Activated CD4-positive, alpha-beta T cell treated with anti-CD3 and anti-CD28 coated beads, Interleukin-2, amount 10 ng/mL, durations not matched to agents 24 days and 14 days (primary cell): ENCODE data around the gene FBXO8. TPM values are rescaled to one million over a fixed set of nuclear protein-coding genes. Genes with fewer than 3 reads are reported as not detected.
"Not testable (repeated sequence)": the region's sequence is repeated elsewhere in the genome, so short reads cannot be mapped to it uniquely, and the experiment has no call there.

Experiments
- DNase-seq: peaks from one replicate; pipeline ENCODE4 v3.0.0; 2022
- H3K27ac Mint-ChIP-seq: one replicate; pipeline ENCODE4 v1.8.0; 2022; ENCODE audit warnings: mild to moderate bottlenecking, mixed read lengths
- H3K27me3 Mint-ChIP-seq: one replicate; pipeline ENCODE4 v1.8.0; 2022; ENCODE audit warnings: mixed read lengths
- H3K36me3 Mint-ChIP-seq: one replicate; pipeline ENCODE4 v1.8.0; 2022; ENCODE audit warnings: low read depth, mild to moderate bottlenecking, mixed read lengths
- H3K4me1 Mint-ChIP-seq: one replicate; pipeline ENCODE4 v1.8.0; 2021; ENCODE audit warnings: mixed read lengths
- H3K4me3 Mint-ChIP-seq: one replicate; pipeline ENCODE4 v1.8.0; 2022; ENCODE audit warnings: mild to moderate bottlenecking, moderate library complexity, mixed read lengths
- H3K9me3 Mint-ChIP-seq: one replicate; pipeline ENCODE4 v1.8.0; 2021; ENCODE audit warnings: mixed read lengths
- intact Hi-C: fragments of 100-400 bp; cut with micrococcal nuclease; formaldehyde crosslinking; loops from one replicate; pipeline ENCODE4 v1.15.1; 2023
- total RNA-seq: library from RNA; stranded (reverse); gene quantifications from 2 replicates; pipeline ENCODE4 v1.2.3, GENCODE V29; 2022

Gene FBXO8
- total RNA-seq, 1 donor from 2014 or later: 18.3 TPM

DNA sequence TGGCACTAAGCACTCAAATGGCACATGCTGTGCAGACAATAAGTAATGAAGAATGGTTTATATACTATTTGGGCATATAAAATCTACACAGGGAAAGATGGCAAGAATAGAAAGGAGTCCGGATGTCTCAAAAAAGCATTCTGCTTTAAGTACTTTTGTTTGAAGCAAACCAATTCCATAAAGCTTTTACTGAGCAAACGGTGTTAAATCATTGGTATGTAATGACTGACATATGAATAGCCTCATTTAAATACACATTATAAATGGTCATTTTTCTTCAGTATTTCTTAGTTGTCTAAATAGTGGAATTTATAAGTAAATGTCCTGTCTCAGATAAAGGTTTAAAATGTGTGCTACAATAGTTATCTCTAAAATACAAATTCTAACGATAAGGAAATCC, 6.0 kb downstream of the FBXO8 start:
- no peak for DNase-seq
- H3K4me3 Mint-ChIP-seq: no peak overlapping the region
- H3K27ac Mint-ChIP-seq: no peak overlapping the region
- H3K27me3 Mint-ChIP-seq: no peaks in the 10 kb centered on the region
- intact Hi-C loops: no loop called here
- H3K4me1 Mint-ChIP-seq: peaks cover 22% of the 10 kb centered on the region
- H3K9me3 Mint-ChIP-seq: peaks cover 4% of the 10 kb centered on the region
- peaks cover 13% of the 10 kb centered on the region for H3K36me3 Mint-ChIP-seq

DNA sequence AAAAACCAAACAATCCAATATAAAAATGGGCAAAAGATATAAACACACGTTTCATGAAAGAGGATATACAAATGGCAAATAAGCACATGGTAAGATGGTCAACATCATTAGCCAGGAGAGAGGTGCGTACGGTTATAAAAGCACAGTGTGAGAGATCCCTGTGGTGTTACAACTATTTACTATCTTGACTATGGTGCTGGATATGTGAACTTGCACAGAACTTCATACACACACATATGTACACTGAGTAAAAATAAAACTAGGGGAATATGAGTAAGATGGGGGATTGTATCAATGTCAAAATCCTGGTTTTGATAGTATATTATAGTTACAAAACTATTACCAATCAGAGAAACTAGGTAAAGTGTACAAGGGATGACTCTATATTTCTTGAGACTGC, 8.4 kb downstream of the FBXO8 start:
- Mint-ChIP-seq H3K4me3 (no peak overlapping the region), H3K27ac (no peak overlapping the region), H3K36me3 (peaks cover 7% of the 10 kb centered on the region), H3K9me3 (peaks cover 4% of the 10 kb centered on the region), H3K27me3 (no peaks in the 10 kb centered on the region), H3K4me1 (peaks cover 8% of the 10 kb centered on the region)
- intact Hi-C loops: no loop called here
- DNase-seq: no peak

DNA sequence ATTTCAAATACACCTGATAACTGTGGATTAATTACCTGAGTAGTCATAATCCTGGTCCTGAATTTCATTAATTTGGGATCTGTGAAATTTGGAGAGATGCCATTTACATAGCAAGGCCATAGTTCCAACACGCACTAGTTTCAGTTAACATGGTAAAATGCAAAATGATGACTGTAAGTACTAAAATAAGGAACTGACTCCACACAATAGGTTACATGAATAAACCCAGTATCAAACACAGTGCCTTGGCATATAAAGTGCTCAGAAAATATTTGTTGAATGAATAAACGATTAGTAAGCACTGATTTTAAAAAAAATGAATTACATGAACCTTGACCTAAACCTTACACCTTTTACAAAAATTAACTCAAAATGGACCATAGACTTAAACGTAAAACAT, 9.0 kb downstream of the FBXO8 start:
- Mint-ChIP-seq H3K9me3 (peaks cover 1% of the 10 kb centered on the region), H3K27ac (no peak overlapping the region), H3K4me3 (no peak overlapping the region), H3K36me3 (peaks cover 4% of the 10 kb centered on the region), H3K4me1 (peaks cover 5% of the 10 kb centered on the region), H3K27me3 (no peaks in the 10 kb centered on the region)
- intact Hi-C loops: no loop called here
- DNase-seq: no peak

DNA sequence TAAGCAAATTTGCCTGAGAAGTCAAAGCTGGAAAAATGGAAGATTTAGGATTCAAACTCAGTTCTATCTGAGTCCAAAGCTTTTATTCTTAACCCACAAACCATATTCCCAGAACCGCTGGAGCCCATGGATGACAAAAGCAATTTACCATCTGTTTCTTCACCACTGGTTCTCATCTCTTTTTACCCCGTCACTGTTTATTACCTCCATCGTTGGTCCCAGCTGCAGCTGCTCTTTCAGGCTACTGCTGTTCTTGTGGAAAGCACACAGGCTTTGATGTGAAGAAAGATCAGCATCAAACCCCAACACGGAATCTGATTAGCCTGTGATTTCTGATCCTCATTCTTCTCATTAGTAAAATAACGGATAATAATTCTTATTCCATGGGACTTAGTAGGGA, 9.5 kb downstream of the FBXO8 start:
- no peaks in the 10 kb centered on the region for H3K9me3 Mint-ChIP-seq
- H3K4me3 Mint-ChIP-seq: no peak overlapping the region
- no peak overlapping the region for H3K27ac Mint-ChIP-seq
- intact Hi-C loops: no loop called here
- no peak for DNase-seq
- no peaks in the 10 kb centered on the region for H3K27me3 Mint-ChIP-seq
- no peaks in the 10 kb centered on the region for H3K36me3 Mint-ChIP-seq
- peaks cover 3% of the 10 kb centered on the region for H3K4me1 Mint-ChIP-seq

DNA sequence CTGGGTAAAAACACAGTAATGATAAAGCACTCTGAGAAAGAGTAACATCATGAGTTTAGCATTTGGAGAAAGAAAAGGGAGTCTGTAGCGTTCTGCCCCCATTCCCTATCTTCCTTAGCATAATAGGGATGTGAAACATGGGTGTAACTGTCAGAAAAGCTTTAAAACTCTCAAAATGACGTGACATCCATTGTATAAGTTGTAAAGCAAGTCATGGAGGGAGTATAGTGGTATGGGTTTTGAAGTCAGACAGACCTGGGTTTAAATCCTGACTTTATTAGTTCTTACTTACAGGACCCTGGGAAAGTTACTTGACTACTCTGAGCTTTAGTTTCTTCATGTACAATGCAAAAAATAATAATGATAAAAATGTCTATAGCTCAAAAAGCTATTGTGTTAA, 17.1 kb downstream of the FBXO8 start:
- H3K9me3 Mint-ChIP-seq: no peaks in the 10 kb centered on the region
- H3K27me3 Mint-ChIP-seq: no peaks in the 10 kb centered on the region
- no peak for DNase-seq
- H3K4me1 Mint-ChIP-seq: no peaks in the 10 kb centered on the region
- H3K27ac Mint-ChIP-seq: no peak overlapping the region
- H3K4me3 Mint-ChIP-seq: no peak overlapping the region
- intact Hi-C loops: no loop called here
- peaks cover 5% of the 10 kb centered on the region for H3K36me3 Mint-ChIP-seq

DNA sequence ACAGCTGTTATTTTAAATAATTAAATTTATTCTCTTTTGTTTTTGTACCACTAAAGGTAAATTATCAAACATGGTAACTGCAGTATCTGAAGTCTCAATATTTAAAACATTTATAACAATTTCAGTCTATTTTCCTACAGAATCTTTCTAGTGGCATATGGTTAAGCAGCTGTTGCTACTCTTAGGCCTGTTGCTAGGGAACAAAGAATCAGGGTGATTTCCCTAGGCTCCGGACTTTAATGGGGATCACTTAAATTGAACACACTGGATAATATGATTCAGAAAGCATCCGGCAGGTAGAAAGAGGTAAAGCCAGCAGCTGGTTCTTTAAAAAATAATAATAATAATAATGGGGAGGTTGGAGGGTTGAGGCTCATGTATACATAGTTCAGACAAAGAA, 17.6 kb downstream of the FBXO8 start:
- H3K27ac Mint-ChIP-seq: no peak overlapping the region
- DNase-seq: no peak
- intact Hi-C loops: no loop called here
- H3K4me1 Mint-ChIP-seq: no peaks in the 10 kb centered on the region
- H3K4me3 Mint-ChIP-seq: no peak overlapping the region
- H3K36me3 Mint-ChIP-seq: peaks cover 5% of the 10 kb centered on the region
- no peaks in the 10 kb centered on the region for H3K27me3 Mint-ChIP-seq
- H3K9me3 Mint-ChIP-seq: no peaks in the 10 kb centered on the region

DNA sequence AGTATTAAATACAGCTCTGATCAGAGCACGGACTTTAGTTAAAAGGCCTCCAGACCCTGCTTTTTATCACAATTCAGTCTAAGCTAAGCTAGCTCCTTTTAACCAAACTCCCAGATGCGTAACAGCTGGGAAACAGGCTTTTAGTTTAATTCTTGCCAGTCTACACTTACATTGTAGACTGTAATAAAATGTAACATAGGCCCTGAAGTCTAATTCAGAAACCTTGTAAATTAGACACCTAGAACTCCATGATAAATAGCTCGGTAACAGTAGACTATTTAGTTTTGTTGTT, 20.1 kb downstream of the FBXO8 start:
- H3K36me3 Mint-ChIP-seq: peaks cover 5% of the 10 kb centered on the region
- intact Hi-C loops: no loop called here
- no peak for DNase-seq
- H3K27ac Mint-ChIP-seq: no peak overlapping the region
- H3K4me1 Mint-ChIP-seq: no peaks in the 10 kb centered on the region
- no peaks in the 10 kb centered on the region for H3K27me3 Mint-ChIP-seq
- H3K4me3 Mint-ChIP-seq: no peak overlapping the region
- H3K9me3 Mint-ChIP-seq: no peaks in the 10 kb centered on the region

DNA sequence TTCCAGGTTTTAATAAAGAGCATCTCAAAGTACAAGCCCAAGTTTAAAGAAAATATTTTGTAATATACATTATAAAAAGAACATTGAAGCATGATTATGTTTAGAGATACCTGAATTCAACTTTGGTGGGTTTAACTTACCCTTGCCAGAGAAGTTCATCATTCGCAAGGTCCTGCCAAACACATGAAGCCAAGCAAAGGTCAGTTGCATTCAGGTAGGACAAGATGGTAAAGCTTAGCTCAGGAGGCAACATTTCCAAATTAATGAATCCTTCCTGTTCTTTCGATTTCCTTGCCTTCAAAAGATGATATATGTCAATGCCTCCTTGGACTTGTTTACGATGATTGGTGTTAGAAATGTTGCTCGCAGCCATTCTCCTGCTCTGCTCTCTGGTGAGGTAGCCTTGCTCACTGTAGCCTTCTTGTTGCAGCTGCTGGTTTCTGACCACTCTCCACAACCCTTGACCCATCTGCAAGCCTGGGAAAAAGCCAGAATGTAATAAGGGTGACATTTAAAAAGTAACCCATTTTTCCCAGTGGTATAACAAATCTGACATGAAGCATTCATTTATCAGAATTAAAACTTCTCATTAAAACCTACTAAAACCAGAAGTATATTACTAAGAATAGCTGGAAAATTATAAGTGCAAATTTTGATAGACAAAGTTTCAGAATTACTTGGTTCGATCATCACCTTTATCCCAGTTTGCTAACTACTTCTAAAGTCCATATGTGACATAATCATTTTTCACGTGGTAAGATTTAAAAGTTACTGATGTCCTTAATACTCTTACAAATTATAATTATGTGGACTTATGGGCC, 20.6 kb downstream of the FBXO8 start:
- no peaks in the 10 kb centered on the region for H3K4me1 Mint-ChIP-seq
- intact Hi-C loops: no loop called here
- H3K4me3 Mint-ChIP-seq: no peak overlapping the region
- no peak overlapping the region for H3K27ac Mint-ChIP-seq
- no peaks in the 10 kb centered on the region for H3K9me3 Mint-ChIP-seq
- DNase-seq: no peak
- H3K27me3 Mint-ChIP-seq: no peaks in the 10 kb centered on the region
- H3K36me3 Mint-ChIP-seq: peaks cover 5% of the 10 kb centered on the region

DNA sequence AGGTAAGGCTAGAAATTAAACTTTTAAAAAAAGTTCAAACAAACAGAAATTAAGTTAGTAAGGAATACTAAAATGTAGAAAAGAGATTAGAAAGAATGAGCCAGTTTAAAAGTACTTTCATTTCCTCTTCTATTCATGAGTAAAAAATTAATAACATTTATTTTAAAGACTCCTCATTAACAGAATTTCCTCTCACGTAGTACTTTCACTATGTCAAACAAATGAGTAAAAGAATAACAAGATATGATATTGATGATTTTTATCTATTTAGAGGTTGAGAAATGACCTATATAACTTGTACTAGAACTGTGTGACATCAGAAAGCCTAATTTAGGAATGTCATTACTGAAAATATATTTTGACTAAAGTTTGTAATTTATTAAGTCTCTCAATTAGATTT, 22.0 kb downstream of the FBXO8 start:
- H3K27me3 Mint-ChIP-seq, H3K4me1 Mint-ChIP-seq, H3K27ac Mint-ChIP-seq, H3K36me3 Mint-ChIP-seq, intact Hi-C loops, H3K4me3 Mint-ChIP-seq, H3K9me3 Mint-ChIP-seq, DNase-seq: not testable (repeated sequence)

DNA sequence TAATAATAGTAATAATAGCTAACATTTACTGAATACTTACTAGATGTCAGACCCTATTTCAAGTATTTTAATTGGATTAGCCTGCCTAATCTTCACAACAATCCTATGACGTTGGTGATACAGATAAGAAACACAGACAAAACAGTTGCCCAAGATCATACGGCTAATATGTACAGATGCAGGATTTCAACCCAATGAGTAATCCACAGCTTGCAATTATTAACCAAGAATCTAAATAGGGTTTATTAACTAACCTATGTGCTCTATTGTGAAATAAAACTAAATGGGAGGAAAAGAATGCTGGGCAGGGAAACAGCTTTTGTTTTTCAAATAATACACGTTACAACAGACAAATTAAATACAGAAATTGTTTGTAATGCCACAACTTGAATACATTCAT, 23.4 kb downstream of the FBXO8 start:
- no peak overlapping the region for H3K4me3 Mint-ChIP-seq

DNA sequence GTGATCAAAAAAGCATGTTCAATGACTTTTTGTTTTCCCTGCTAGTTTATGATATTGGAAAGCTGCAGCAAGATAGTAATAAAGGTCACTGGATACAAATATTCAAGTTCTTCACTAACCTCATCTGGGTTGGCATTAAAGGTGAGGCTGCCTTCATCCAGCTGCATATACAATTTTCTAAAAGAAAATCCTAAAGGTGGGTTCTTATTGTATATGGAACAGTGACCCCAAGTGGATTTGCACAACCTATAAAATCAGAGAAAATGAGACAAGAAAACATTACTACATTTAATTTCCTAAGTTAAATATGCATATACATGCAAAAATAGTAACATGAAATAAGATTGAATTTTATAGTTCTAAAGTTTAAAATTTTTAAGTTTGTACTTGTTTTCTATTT, 23.9 kb downstream of the FBXO8 start:
- Mint-ChIP-seq H3K36me3 (peaks cover 5% of the 10 kb centered on the region), H3K4me3 (no peak overlapping the region), H3K4me1 (no peaks in the 10 kb centered on the region), H3K27ac (no peak overlapping the region), H3K27me3 (no peaks in the 10 kb centered on the region), H3K9me3 (no peaks in the 10 kb centered on the region)
- intact Hi-C loops: no loop called here
- no peak for DNase-seq

More for the DNA sequence above, 23.4 kb downstream of the FBXO8 start:
- Mint-ChIP-seq H3K4me1 (no peaks in the 10 kb centered on the region), H3K27ac (no peak overlapping the region), H3K9me3 (no peaks in the 10 kb centered on the region), H3K36me3 (peaks cover 5% of the 10 kb centered on the region), H3K27me3 (no peaks in the 10 kb centered on the region)
- intact Hi-C loops: no loop called here
- no peak for DNase-seq

DNA sequence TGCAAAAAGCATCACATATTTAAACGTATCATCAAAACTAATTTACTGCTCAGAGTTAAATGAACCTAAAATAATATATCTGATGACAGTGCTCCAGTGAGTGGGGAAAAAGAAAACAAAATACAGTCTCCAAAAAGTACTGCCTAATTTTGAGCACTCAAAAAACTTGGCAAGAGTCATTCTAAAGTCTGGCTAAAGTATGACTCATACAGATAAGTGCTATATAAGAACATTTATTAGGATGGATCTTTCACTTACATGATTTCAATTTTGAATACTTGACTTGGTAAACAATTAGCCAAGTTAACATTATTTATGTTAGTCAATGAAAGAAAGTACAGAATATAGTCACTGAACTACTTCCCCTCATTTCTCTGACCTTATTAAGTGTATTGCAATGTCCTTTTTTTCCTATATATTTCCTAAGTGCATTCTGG, 27.2 kb downstream of the FBXO8 start:
- peaks cover 2% of the 10 kb centered on the region for H3K4me1 Mint-ChIP-seq
- no peaks in the 10 kb centered on the region for H3K27me3 Mint-ChIP-seq
- intact Hi-C loops: no loop called here
- no peak overlapping the region for H3K4me3 Mint-ChIP-seq
- H3K9me3 Mint-ChIP-seq: no peaks in the 10 kb centered on the region
- no peaks in the 10 kb centered on the region for H3K36me3 Mint-ChIP-seq
- H3K27ac Mint-ChIP-seq: no peak overlapping the region
- no peak for DNase-seq

DNA sequence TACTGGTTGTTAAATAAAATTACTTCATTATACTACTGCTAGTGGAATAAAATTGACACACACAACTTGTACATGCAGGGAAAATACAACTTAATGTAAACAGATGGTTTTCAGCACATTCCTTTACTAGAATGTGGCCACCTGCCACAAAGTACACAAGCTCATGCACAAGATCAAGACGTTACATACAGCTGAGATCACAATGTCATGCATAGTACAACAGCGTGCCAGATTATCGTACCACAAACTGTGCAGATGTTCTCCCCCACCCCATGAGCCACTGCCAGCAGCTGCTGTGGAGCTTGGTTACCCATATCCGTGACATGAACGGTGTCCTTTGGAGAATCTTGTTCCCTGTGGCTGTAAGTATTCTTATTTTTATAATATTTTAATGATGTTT, 27.7 kb downstream of the FBXO8 start:
- DNase-seq: no peak
- intact Hi-C loops: no loop called here
- Mint-ChIP-seq H3K27ac (no peak overlapping the region), H3K4me1 (peaks cover 2% of the 10 kb centered on the region), H3K36me3 (no peaks in the 10 kb centered on the region), H3K4me3 (no peak overlapping the region), H3K27me3 (no peaks in the 10 kb centered on the region), H3K9me3 (no peaks in the 10 kb centered on the region)

DNA sequence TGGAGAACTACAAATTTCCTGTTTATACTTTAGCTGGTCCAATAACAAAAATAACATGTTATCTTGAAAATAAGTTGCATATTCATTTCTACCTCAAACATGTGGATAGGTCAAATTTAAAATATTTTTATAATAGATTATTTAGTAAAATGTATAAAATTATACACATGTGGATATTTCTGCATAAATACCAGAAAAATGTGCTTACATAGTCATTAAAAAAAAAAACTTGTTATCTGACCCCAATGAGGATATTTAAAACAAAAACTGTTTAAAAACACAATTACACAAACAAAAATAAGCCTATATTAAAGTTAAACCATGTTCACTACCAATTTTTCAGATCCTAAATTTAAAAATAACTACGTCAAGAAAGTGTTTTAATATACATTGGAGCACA, 28.1 kb downstream of the FBXO8 start:
- Mint-ChIP-seq H3K36me3 (no peaks in the 10 kb centered on the region), H3K4me3 (no peak overlapping the region), H3K9me3 (no peaks in the 10 kb centered on the region), H3K4me1 (peaks cover 2% of the 10 kb centered on the region), H3K27ac (no peak overlapping the region), H3K27me3 (no peaks in the 10 kb centered on the region)
- no peak for DNase-seq
- intact Hi-C loops: no loop called here

DNA sequence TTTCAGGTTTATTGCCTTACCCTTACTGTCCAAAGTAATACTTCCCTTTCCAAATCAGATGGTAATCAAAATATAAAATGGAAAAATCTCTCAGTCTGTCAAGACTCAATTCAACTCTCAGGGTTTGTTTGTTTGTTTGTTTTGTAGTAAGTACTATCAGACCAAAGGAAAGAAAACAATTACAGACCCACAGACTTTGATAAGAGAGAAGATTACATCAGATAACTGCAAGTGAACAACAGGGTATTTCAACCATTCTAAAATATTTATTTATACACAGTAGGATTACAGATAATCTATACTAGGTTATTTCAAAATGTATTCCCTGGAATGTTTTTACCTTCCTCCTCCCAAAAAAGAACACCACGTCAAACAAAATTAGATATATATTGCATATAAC, 28.9 kb downstream of the FBXO8 start:
- no peak overlapping the region for H3K27ac Mint-ChIP-seq
- no peak for DNase-seq
- no peaks in the 10 kb centered on the region for H3K36me3 Mint-ChIP-seq
- H3K27me3 Mint-ChIP-seq: no peaks in the 10 kb centered on the region
- H3K4me3 Mint-ChIP-seq: no peak overlapping the region
- intact Hi-C loops: no loop called here
- no peaks in the 10 kb centered on the region for H3K9me3 Mint-ChIP-seq
- peaks cover 2% of the 10 kb centered on the region for H3K4me1 Mint-ChIP-seq
